Stimulated activated CD4-positive, alpha-beta T cell treated with anti-CD3 and anti-CD28 coated beads, Interleukin-15, amount 100 ng/mL, for 24 hours (primary cell): ENCODE results near the gene CDKL1.

ENCODE experiments used
- DNase-seq: peaks from one replicate; pipeline ENCODE4 v3.0.0-alpha.2; 2020

The CDKL1 gene

DNA sequence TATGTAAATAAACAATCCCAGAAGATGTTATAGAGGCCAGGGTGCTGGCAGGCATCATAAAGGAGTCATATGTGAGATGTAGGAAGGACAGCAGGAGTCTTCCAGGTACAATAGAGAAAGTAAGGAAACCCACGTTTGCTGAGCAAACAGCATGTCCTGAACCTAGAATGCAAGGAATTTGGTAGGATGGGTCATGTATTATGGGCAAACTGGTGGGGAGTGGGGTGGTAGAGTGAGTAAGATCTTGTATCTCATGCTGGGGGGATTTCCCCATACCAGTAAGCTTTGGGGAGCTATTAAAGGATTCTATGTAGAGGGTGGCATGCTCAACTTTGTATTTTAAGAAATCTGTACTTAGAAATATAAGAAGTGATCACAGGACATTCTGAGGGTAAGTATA lies 41.0 kb downstream of the CDKL1 start:
- no peak for DNase-seq

- DNase-seq: no peak
Observed at GRCh38 chr14:50354527-50354926, 42.2 kb downstream of the CDKL1 start.

DNA sequence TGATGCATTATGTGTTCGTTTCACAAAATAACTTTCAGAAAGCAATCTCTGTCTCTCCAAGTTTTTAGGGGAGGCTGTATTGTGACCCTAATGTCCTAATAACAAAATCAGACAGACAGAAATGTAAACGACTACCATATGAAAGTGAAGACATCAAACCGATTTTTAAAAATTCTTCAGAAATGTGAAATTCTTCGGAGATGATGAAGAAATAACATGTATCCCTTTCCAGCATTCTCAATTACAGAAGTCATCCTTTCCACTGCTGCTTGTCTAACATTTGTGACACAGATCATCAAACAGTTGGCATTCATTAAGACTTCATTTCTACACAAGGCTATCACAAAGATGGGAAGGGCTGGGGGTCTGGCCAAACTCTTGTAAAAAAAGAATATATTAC lies 43.6 kb downstream of the CDKL1 start:
- no peak for DNase-seq

- no peak for DNase-seq
Observed at GRCh38 chr14:50352584-50352983, 44.1 kb downstream of the CDKL1 start.

GRCh38 chr14:50350975-50351374 lies 45.7 kb downstream of the CDKL1 start:
- no peak for DNase-seq

GRCh38 chr14:50348933-50349332 lies 47.7 kb downstream of the CDKL1 start:
- no peak for DNase-seq

DNA sequence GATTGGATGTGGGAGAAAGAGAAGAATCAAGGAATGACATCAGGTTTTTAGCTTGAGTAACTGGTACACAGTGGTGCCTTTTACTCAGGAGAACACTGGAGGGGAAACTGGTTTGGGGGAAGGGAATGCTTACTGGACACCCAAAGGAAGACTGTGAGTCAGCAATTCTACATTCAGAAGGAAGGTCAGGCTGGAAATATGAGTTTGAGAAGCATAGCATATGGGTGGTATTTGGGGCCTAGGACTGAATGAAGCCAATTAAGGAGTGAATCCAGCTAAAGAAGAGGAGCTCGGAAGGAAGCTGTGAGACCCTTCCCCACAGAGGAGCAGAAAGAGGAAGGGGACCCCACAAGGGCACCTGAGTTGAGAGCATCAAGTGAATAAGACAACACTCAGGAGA lies 49.2 kb downstream of the CDKL1 start:
- no peak for DNase-seq

- no peak for DNase-seq
Observed at GRCh38 chr14:50345846-50346422, 50.7 kb downstream of the CDKL1 start.

GRCh38 chr14:50344876-50345563 lies 51.7 kb downstream of the CDKL1 start:
- DNase-seq: no peak

DNA sequence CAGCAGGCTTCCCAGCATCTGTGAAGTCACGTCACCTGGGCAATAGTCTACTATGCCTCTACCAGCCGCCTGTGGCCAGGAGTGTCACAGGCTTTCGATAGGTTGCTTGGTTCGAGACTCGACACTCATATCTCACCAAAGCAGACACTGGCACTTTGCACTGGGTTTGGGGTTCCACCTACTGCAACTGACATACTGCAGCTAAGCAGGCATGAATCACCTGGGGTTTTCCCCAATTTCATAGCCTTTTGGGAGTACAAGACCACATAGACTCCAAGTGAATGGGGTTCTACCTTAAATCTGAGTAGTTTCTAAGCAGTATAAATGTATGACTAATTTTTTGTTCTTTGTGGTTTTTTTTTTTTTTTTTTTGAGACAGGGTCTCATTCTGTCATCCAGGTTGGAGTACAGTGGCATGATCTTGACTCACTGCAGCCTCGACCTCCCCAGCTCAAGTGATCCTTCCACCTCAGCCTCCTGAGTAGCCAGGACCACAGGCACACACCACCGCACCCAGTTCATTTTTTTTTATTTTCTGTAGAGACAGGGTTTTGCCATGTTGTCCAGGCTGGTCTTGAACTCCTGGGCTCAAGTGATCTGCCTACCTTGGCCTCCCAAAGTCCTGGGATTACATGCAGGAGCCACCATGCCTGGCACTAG lies 52.4 kb downstream of the CDKL1 start:
- DNase-seq: peak; percentile 85

DNA sequence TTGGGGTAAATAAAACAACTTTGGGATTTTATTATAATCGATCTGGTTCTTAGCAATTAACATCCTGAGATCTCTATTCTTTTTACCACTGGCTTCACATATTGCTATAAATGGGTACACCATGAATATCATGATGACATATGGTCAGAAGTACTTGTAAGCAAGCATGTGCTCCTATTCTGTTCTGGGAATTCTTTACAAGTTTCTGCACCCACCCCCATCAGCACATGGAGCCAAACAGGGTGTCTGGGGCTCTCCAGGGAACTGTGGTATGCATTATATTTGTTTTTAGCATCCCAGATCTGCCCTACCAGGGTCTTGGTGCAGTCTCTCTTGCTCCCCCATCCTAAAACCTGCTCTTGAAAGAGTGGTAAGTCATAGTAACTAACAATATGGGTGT lies 53.2 kb downstream of the CDKL1 start:
- DNase-seq: no peak

DNA sequence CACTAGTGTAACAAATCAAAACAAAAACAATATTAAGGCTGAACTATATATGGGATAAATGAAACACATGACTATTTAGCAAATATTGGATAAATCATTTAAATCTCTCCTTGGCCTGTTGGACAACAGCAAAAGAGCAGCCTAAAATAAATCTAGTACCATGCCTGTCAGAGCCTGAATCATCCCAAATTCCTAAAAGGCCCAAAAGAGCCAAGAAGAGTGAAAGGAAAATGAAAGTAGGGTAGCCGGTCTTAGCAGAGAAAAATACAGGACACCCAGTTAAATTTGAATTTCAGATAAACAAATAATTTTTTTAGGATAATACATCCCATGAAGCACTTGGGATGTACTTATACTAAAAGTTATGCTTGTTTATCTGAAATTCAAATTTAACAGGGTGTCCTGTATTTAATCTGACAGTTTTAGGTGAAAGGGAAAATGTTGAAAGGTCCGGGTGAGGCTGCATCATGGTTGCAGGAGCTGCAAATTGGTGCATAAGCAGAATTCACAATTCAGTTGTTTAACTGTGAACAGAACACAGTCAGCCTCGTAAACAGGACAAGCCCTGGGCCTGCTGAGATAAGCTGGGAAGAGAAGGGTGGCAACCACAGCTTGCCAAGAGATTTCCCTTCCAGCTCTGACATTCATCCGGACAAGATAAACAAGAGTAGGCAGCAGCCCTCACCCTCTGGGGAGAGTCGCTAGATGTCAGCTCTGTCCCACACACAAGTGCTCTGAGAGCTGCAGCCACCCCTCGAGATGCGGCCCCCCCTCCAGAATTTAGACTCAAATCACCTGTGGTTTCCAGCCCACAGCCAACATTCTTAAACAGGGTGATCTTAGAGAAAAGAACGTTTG lies 54.2 kb downstream of the CDKL1 start:
- DNase-seq: peak; percentile 55

DNA sequence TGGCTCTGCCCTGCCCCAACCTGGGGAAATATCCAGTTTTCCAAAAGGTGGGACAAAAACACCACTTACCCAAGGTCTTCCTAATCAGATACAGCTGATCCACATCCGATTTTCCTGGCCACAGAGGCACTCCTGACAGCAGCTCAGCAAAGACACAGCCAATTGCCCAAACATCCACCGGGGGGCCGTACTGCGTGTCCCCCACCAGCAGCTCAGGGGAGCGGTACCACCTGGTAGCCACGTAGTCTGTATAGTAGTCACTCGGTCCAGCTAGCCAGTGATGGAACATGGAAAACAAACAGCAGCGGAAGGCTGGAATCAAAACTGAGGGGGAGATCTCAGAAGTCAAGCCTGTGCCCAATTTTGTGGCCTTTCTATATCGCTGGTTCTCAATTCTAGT lies 55.7 kb downstream of the CDKL1 start:
- no peak for DNase-seq

DNA sequence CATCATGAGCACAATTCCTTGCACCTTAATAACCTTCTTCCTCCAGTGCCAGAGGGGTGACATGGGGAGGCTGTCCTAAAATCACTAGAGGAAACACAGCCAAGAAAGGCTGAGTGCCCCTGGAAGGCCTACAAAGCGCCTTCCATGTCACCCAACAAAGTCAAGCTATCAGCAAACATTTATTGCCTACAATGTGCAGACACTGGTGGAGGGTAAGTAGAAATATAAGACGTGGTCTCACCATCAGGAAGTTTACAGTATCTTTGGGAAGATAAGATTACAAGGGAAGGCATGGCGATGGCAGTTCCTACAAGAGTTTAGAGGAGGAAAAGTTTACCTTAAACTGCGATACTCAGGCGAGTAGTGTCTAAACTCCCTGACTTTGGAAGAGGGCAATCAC lies 56.6 kb downstream of the CDKL1 start:
- no peak for DNase-seq

GRCh38 chr14:50339178-50339804 lies 57.4 kb downstream of the CDKL1 start:
- no peak for DNase-seq

- DNase-seq: no peak
Observed at GRCh38 chr14:50338587-50338986, 58.1 kb downstream of the CDKL1 start.

DNA sequence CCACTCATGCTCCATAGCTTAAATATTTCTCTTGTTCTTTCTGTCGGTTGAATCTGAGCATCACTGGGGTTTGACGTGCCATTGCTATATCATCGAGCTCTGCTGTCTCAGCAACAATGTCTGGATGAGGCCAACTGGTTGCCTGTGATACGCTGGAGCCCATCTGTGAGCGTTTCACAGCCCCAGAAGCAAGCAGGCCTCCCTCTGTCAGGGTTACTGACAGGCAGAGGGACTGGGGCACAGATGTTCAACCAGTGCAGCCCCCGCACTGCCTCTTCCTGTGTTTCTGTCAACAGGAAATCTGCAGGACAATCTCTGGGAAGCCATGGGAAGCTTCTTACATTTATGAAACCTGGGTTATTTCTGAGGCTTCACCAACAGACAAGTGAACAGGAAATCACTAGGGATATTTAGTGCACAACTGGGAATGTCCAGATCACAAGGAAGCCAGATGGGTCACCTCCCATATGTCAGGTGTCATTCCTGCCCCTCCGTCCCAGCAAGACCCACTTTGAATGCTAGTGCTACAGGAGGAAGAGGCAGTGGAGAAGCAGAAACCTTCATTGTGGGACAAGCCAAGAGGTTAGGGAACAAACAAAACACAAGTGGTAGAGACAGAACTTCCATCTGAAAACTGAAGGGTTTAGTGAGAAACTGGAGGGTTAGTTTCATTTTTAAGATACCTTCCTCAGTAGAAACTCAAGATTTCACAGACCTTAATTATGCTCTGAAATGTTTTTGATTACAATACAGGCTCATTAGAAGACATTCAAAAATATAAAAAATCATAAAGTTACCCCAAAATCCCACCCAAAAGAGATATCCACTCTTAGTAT lies 60.5 kb downstream of the CDKL1 start:
- DNase-seq: no peak

DNA sequence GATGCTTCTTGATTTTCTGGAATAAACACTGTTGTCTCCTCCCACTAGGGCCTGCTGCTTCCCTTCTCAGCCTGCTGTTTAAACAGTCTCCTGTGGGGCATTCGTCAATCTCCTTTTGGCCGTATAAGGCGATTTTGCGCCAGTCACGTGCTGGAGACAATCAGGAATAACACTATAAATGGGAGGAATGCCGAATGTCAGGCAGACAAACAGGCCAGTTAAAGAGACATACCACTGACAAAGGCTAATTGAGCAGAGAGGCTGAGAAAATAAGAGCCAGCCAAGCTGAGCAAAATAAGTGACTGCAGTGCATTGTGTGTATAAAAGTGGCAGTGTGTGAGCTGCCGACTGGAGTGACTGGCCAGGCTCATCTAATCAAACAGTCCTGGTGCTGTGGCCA lies 61.3 kb downstream of the CDKL1 start:
- no peak for DNase-seq

DNA sequence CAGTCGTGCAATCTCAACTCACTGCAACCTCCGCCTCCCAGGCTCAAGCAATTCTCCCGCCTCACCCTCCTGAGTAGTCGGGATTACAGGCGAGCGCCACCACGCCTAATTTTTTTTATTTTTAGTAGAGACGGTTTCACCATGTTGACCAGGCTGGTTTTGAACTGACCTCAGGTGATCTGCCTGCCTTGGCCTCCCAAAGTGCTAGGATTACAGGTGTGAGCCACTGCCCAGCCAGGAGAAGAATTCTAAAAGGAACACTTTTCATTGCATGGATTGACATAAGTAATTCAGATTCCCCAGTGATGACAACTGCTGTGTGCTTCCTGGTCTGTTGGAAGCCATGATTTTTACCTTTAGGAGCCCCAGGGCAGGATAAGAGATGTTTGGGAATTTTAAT lies 62.5 kb downstream of the CDKL1 start:
- DNase-seq: no peak

GRCh38 chr14:50333014-50333509 lies 63.6 kb downstream of the CDKL1 start:
- no peak for DNase-seq

- no peak for DNase-seq
Observed at GRCh38 chr14:50331596-50331995, 65.1 kb downstream of the CDKL1 start.
